ENCODE measurements around the gene PPP1R13B.

- TF ChIP-seq REST (IDR thresholded peaks at IDR 0.05; ENCODE audit: insufficient read depth in 1 of 2, low read depth in 2 of 2, low read length in 2 of 2) (no peak), TAF1 (IDR thresholded peaks at IDR 0.05; ENCODE audit: borderline replicate concordance, insufficient read depth, low read length) (no peak), POLR2AphosphoS5 (IDR thresholded peaks at IDR 0.05; ENCODE audit: low read depth, low read length) (no peak)
Measured at GRCh38 chr14:103825101-103825500, 22.3 kb downstream of the PPP1R13B start.
